ENCODE measurements around the gene NECTIN4. TPM values are rescaled to one million over a fixed set of nuclear protein-coding genes. Genes with fewer than 3 reads are reported as not detected.

NECTIN4 gene
- total RNA-seq, 1 donor from 2014 or later: 42.7 TPM

GRCh38 chr1:161111527-161111926 is 22.2 kb upstream of the NECTIN4 start:
- intact Hi-C loops (cut with DNase I): no loop called here
- Histone ChIP-seq H3K9me3 (no peaks in the 10 kb centered on the region), H3K27ac (no peak overlapping the region), H3K27me3 (no peaks in the 10 kb centered on the region), H3K4me1 (peaks cover 21% of the 10 kb centered on the region), H3K36me3 (no peaks in the 10 kb centered on the region), H3K4me3 (no peak overlapping the region)
- TF ChIP-seq POLR2A (IDR thresholded peaks at IDR 0.05) (no peak), CTCF (IDR thresholded peaks at IDR 0.05) (no peak), POLR2AphosphoS5 (IDR thresholded peaks at IDR 0.05; ENCODE audit: insufficient read depth in 1 of 2, low read depth in 1 of 2) (no peak)
- no peak for DNase-seq (ENCODE audit: extremely low spot score in 2 of 2)

- intact Hi-C loops (cut with DNase I): no loop called here
- no peak for TF ChIP-seq POLR2A (IDR thresholded peaks at IDR 0.05)
- TF ChIP-seq CTCF (IDR thresholded peaks at IDR 0.05): no peak
- no peak for TF ChIP-seq POLR2AphosphoS5 (IDR thresholded peaks at IDR 0.05; ENCODE audit: insufficient read depth in 1 of 2, low read depth in 1 of 2)
- DNase-seq (ENCODE audit: extremely low spot score in 2 of 2): no peak
Observed at GRCh38 chr1:161111117-161111516, 21.8 kb upstream of the NECTIN4 start.

GRCh38 chr1:161106431-161106830 is 17.1 kb upstream of the NECTIN4 start:
- DNase-seq (ENCODE audit: extremely low spot score in 2 of 2): no peak
- peaks cover 0 to under 1% of the 10 kb centered on the region in 2 donors for H3K36me3 ChIP-seq
- H3K9me3 ChIP-seq: no peaks in the 10 kb centered on the region
- no peak for TF ChIP-seq POLR2AphosphoS5 (IDR thresholded peaks at IDR 0.05; ENCODE audit: insufficient read depth in 1 of 2, low read depth in 1 of 2)
- no peak for TF ChIP-seq CTCF (IDR thresholded peaks at IDR 0.05)
- no peak for TF ChIP-seq POLR2A (IDR thresholded peaks at IDR 0.05)
- H3K27ac ChIP-seq: no peak overlapping the region
- intact Hi-C loops (cut with DNase I): no loop called here
- H3K27me3 ChIP-seq: no peaks in the 10 kb centered on the region
- no peaks in the 10 kb centered on the region for H3K4me1 ChIP-seq
- H3K4me3 ChIP-seq: no peak overlapping the region

More at GRCh38 chr1:161111117-161111516, 21.8 kb upstream of the NECTIN4 start:
- no peaks in the 10 kb centered on the region for H3K9me3 ChIP-seq
- no peaks in the 10 kb centered on the region for H3K27me3 ChIP-seq
- no peaks in the 10 kb centered on the region for H3K36me3 ChIP-seq
- H3K27ac ChIP-seq: no peak overlapping the region
- no peak overlapping the region for H3K4me3 ChIP-seq
- peaks cover 16% of the 10 kb centered on the region for H3K4me1 ChIP-seq

GRCh38 chr1:161100556-161100955 is 11.2 kb upstream of the NECTIN4 start:
- no peak overlapping the region for H3K27ac ChIP-seq
- TF ChIP-seq POLR2A (IDR thresholded peaks at IDR 0.05) (no peak), CTCF (IDR thresholded peaks at IDR 0.05) (no peak), POLR2AphosphoS5 (IDR thresholded peaks at IDR 0.05; ENCODE audit: insufficient read depth in 1 of 2, low read depth in 1 of 2) (no peak)

GRCh38 chr1:161099090-161099802 is 9.9 kb upstream of the NECTIN4 start:
- Histone ChIP-seq H3K36me3 (peaks cover 0 to 15% of the 10 kb centered on the region in 2 donors), H3K9me3 (no peaks in the 10 kb centered on the region), H3K27me3 (no peaks in the 10 kb centered on the region), H3K27ac (no peak overlapping the region), H3K4me3 (peak overlapping the region; percentile 43 to 52), H3K4me1 (peaks cover 16% of the 10 kb centered on the region)
- no peak for DNase-seq (ENCODE audit: extremely low spot score in 2 of 2)
- intact Hi-C loops (cut with DNase I): loop anchor here (5.0 to 10.0 kb wide), 2 partner anchors 52 to 104 kb away; partner anchors contain the start of gene USF1
- TF ChIP-seq POLR2AphosphoS5 (IDR thresholded peaks at IDR 0.05; ENCODE audit: insufficient read depth in 1 of 2, low read depth in 1 of 2) (no peak), CTCF (IDR thresholded peaks at IDR 0.05) (no peak)

More at GRCh38 chr1:161100556-161100955, 11.2 kb upstream of the NECTIN4 start:
- Histone ChIP-seq H3K4me3 (no peak overlapping the region), H3K4me1 (peaks cover 16% of the 10 kb centered on the region), H3K27me3 (no peaks in the 10 kb centered on the region), H3K36me3 (peaks cover 0 to 15% of the 10 kb centered on the region in 2 donors), H3K9me3 (no peaks in the 10 kb centered on the region)
- intact Hi-C loops (cut with DNase I): no loop called here
- DNase-seq (ENCODE audit: extremely low spot score in 2 of 2): no peak

Data from vagina (tissue), 2 donors.